Aorta (tissue), 5 donors: ENCODE data around the gene ZNF117. TPM values are rescaled to one million over a fixed set of nuclear protein-coding genes. Genes with fewer than 3 reads are reported as not detected.
A peak's percentile ranks its signal among the peaks of the same experiment; 100 is the strongest.
"Not testable (repeated sequence)": the region's sequence is repeated elsewhere in the genome, so short reads cannot be mapped to it uniquely, and the experiment has no call there.

Experiments used
- ATAC-seq: fragments of 200-7000 bp; cut with Tn5 transposase; one replicate; pipeline ENCODE4 v1.9.1; 2022; ENCODE audit warnings: moderate library complexity; ENCODE audit not compliant: low FRiP score
- DNase-seq, 2 donors: peaks; one replicate each; pipeline ENCODE4 v3.0.0-alpha.2; 2020
- H3K27ac ChIP-seq, 2 donors: one replicate each; pipeline ENCODE4 v1.5.1; 2013; ENCODE audit warnings: low read length in 2 of 2, mild to moderate bottlenecking in 2 of 2, moderate library complexity in 2 of 2, control low read depth in 1 of 2, inconsistent platforms in 1 of 2, low read depth in 1 of 2
- H3K27me3 ChIP-seq, 2 donors: one replicate each; pipeline ENCODE4 v1.6.1; 2013; ENCODE audit warnings: control low read depth in 1 of 2, low read length in 1 of 2, mild to moderate bottlenecking in 1 of 2, moderate library complexity in 1 of 2; ENCODE audit not compliant: insufficient read depth in 2 of 2, control insufficient read depth in 1 of 2
- H3K36me3 ChIP-seq, 2 donors: one replicate each; pipeline ENCODE4 v1.6.1; 2013; ENCODE audit warnings: control low read depth in 1 of 2, low read length in 1 of 2, mild to moderate bottlenecking in 1 of 2; ENCODE audit not compliant: insufficient read depth in 2 of 2, control insufficient read depth in 1 of 2
- H3K4me1 ChIP-seq, 2 donors: one replicate each; pipeline ENCODE4 v1.6.1; 2013; ENCODE audit warnings: low read length in 2 of 2, control low read depth in 1 of 2, mild to moderate bottlenecking in 1 of 2, moderate library complexity in 1 of 2; ENCODE audit not compliant: insufficient read depth in 2 of 2, control insufficient read depth in 1 of 2
- H3K4me3 ChIP-seq, 2 donors: one replicate each; pipeline ENCODE4 v1.5.1; 2013; ENCODE audit warnings: low read length in 2 of 2, control low read depth in 1 of 2, mild to moderate bottlenecking in 1 of 2
- H3K9me3 ChIP-seq: one replicate; pipeline ENCODE4 v1.6.1; 2013; ENCODE audit warnings: mild to moderate bottlenecking, low read length; ENCODE audit not compliant: control insufficient read depth
- WGBS, 2 donors: extraction: QIAGEN DNeasy Blood & Tissue Kit; methylation state at CpG; one replicate each; pipeline ENCODE4 v1.1.7; 2013; 5-methylcytosine and 5-hydroxymethylcytosine counted together
- intact Hi-C, 2 donors: fragments of 100-400 bp; cut with DNase I; formaldehyde crosslinking; loops; one replicate each; pipeline versions ENCODE4 v1.14.2 to v1.15.0; 2022
- polyA plus RNA-seq, 2 donors: library from polyadenylated mRNA; stranded (reverse); fragments of 200-250 nt; gene quantifications; one replicate each; pipeline ENCODE4 v1.2.3, GENCODE V29; 2013
- total RNA-seq, 2 donors: library from RNA; stranded (reverse); fragmentation: NEBNext Ultra II Directional; extraction: Animal tissue kit (Norgen Biotek cat#: 25700); gene quantifications; one replicate each; pipeline ENCODE4 v1.2.1, GENCODE V29; 2021
- donor health status: healthy with polysubstance abuse.
- donor health status: Bipolar disorder and iron deficiency.
- donor health status: DM: no; HTN: no; CAD: no.
- donor health status: DM: no; HTN: no; CAD: no.
- donor health status: DM: yes; HTN: yes; CAD: no.

ZNF117 gene
- total and polyA plus RNA-seq, 4 donors: 0.50 to 28.0 (median 10.7) TPM

DNA sequence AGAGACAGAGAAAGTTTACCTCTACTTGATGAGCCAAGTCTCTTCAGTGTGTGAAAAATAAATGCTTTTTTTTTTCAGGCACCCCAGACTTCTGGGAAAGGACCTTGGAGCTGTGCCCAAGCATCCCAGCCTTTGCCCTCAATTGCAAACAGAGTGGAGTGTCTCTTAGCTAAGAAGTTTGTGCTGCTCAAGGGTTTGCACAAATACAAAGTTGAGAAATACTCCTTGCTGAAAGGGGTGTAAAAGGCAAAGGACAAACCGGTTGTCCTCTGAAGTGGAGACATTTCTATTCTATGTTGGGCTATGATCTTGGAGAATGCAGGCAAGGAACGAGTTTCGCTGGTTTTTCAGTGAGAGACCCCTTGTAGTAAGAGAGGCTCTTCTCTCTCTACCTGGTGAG, 30.1 kb upstream of the ZNF117 start:
- 87 to 88% methylated on average over 2 of the region's 3 CpGs for WGBS, 2 donors

DNA sequence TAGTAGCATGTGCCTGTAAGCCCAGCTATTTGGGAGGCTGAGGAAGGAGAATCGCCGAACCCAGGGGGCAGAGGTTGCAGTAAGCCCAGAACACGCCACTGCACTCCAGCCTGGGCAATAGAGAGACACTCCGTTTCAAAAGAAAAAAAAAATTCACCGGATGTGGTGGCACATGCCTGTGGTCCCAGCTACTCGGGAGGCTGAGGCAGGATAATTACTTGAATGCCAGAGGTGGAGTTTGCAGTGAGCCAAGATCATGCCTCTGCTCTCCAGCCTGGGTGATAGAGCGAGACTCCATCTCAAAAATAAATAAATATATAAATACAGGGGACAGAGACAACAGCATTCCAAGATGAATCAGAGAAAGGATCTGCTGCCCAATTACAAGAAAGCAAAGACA, 19.0 kb upstream of the ZNF117 start:
- H3K4me1 ChIP-seq, H3K9me3 ChIP-seq, H3K4me3 ChIP-seq, H3K36me3 ChIP-seq, H3K27me3 ChIP-seq, DNase-seq, H3K27ac ChIP-seq, ATAC-seq: not testable (repeated sequence)
- intact Hi-C loops: loop anchor here in 1 of 2 donors (10.0 kb wide), 1 partner anchor 365 kb away; the partner anchor contains the start of gene ZNF92
- 86 to 90% methylated on average over 7 of the region's 7 CpGs for WGBS, 2 donors

More for the DNA sequence above, 30.1 kb upstream of the ZNF117 start:
- H3K36me3 ChIP-seq, H3K27me3 ChIP-seq, DNase-seq, H3K4me1 ChIP-seq, H3K4me3 ChIP-seq, ATAC-seq, H3K9me3 ChIP-seq, H3K27ac ChIP-seq, intact Hi-C loops: not testable (repeated sequence)

DNA sequence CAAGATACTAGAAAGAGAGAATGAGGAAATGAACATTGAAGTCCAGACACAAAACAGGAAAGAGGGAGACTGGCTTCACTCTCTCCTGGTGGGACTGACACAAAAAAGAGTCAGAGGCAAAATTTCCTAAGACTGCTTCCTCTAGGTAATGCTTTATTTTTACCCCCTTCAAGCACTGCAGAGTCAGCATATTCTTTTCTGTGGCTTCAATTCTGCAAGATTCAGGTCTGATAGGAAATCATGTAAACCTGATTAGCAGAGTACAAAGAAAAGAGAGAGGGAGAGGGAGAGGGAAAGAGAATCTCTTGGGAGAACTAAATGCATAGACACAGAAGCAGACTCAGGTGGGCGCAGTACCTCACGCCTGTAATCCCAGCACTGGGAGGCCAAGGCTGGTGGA, 18.6 kb upstream of the ZNF117 start:
- not testable (repeated sequence) for H3K4me1 ChIP-seq, ATAC-seq, H3K27me3 ChIP-seq, DNase-seq, H3K36me3 ChIP-seq, H3K4me3 ChIP-seq, H3K9me3 ChIP-seq, H3K27ac ChIP-seq
- intact Hi-C loops: loop anchor here in 1 of 2 donors (10.0 kb wide), 1 partner anchor 365 kb away; the partner anchor contains the start of gene ZNF92
- WGBS, 2 donors: 86 to 90% methylated on average over 2 of the region's 2 CpGs

GRCh38 chr7:65007036-65007435, 16.2 kb upstream of the ZNF117 start:
- not testable (repeated sequence) for H3K36me3 ChIP-seq, H3K27me3 ChIP-seq, DNase-seq, H3K27ac ChIP-seq, H3K4me3 ChIP-seq, H3K4me1 ChIP-seq, H3K9me3 ChIP-seq
- WGBS, 2 donors: 73 to 84% methylated on average over 3 to 4 of the region's 4 CpGs
- ATAC-seq: peak; percentile 27
- intact Hi-C loops: loop anchor here (2.0 to 10.0 kb wide), 2 partner anchors 32 to 368 kb away; partner anchors contain the start of gene ZNF92 (in 1 of the 2)

GRCh38 chr7:65006094-65006992, 15.5 kb upstream of the ZNF117 start, which contains the start of gene ERV3-1:
Gene ERV3-1, minus strand, starts transcription at chr7:65006687. Its CDS starts 13,661 bp downstream, at chr7:64993026.
- Histone ChIP-seq H3K4me3 (peak within 1 kb of the TSS; percentile 7 to 90), H3K27ac (peak within 1 kb of the TSS in 1 of 2 donors; percentile 73), H3K4me1 (peaks cover 0 to 1% of the 10 kb centered on the region in 2 donors), H3K36me3 (no peaks in the 10 kb centered on the region), H3K27me3 (no peaks in the 10 kb centered on the region), H3K9me3 (no peaks in the 10 kb centered on the region)
- ATAC-seq (peak; percentile 99), DNase-seq (peak; percentile 97)
- intact Hi-C loops: loop anchor here (2.0 to 10.0 kb wide), 2 partner anchors 32 to 368 kb away; partner anchors contain the start of gene ZNF92 (in 1 of the 2)
- WGBS, 2 donors: 0 to 1% methylated on average over 31 to 33 of the region's 33 CpGs

DNA sequence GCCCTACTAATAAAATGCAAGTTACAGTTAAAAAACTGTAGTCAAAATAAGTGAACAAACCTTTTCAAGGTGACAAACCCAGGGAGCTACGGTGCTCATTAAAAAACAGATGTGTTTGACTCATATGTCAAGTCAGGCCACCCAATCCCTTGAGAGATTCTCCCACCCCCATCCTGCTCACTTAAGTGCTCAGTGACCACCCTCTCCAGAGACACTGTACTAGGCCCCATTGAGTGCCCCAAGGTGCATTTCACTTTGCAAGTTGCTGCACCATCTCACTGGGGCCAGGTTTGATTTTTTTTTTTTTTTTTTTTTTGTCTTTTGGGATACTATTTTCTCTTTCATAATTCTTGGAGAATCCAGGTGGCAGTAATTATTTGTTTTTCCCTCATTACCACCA, 13.7 kb upstream of the ZNF117 start:
- intact Hi-C loops: loop anchor here in 1 of 2 donors (10.0 kb wide), 1 partner anchor 370 kb away; the partner anchor contains the start of gene ZNF92
- H3K9me3 ChIP-seq: no peaks in the 10 kb centered on the region
- no peaks in the 10 kb centered on the region for H3K27me3 ChIP-seq
- WGBS, 2 donors: 54 to 70% methylated on average over 1 of the region's 1 CpG
- DNase-seq (no peak), ATAC-seq (no peak)
- H3K4me1 ChIP-seq: peaks cover 0 to 1% of the 10 kb centered on the region in 2 donors
- no peaks in the 10 kb centered on the region for H3K36me3 ChIP-seq
- no peak overlapping the region for H3K27ac ChIP-seq
- no peak overlapping the region for H3K4me3 ChIP-seq

DNA sequence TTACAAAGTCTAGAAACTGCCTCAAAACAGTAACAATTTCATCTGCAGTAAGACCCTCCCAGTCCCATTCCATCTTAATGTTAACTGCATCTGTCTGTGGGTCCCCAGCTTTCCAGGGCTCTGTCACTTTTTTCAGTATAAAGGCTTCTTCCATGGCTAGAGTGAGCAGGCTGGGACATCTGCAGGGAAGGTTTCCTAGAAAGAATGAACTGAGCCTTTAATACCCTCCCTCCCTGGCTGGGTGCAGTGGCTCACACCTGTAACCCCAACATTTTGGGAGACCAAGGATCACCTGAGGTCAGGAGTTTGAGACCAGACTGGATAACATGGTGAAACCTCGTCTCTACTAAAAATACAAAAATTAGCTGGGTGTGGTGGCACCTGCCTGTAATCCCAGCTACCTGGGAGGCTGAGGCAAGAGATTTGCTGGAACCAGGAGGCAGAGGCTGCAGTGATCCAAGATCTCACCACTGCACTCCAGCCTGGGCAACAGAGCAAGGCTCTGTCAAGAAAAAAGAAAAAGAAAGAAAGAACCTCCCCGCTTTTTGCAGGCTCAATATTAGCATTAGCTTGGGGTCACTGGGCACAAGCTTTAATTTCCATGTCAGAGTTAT, 12.2 kb upstream of the ZNF117 start:
- DNase-seq (no peak), ATAC-seq (no peak)
- intact Hi-C loops: loop anchor here in 1 of 2 donors (10.0 kb wide), 1 partner anchor 372 kb away; the partner anchor contains the start of gene ZNF92
- H3K9me3 ChIP-seq: peaks cover 2% of the 10 kb centered on the region
- H3K27ac ChIP-seq: no peak overlapping the region
- peaks cover 0 to 1% of the 10 kb centered on the region in 2 donors for H3K4me1 ChIP-seq
- H3K36me3 ChIP-seq: no peaks in the 10 kb centered on the region
- H3K4me3 ChIP-seq: no peak overlapping the region
- 96 to 97% methylated on average over 2 of the region's 2 CpGs for WGBS, 2 donors
- no peaks in the 10 kb centered on the region for H3K27me3 ChIP-seq

GRCh38 chr7:65001291-65001814, 10.5 kb upstream of the ZNF117 start:
- intact Hi-C loops: loop anchor here in 1 of 2 donors (10.0 kb wide), 1 partner anchor 373 kb away; the partner anchor contains the start of gene ZNF92
- Histone ChIP-seq H3K27me3 (no peaks in the 10 kb centered on the region), H3K4me1 (peaks cover 0 to 1% of the 10 kb centered on the region in 2 donors), H3K36me3 (no peaks in the 10 kb centered on the region), H3K9me3 (peaks cover 2% of the 10 kb centered on the region), H3K27ac (peak overlapping the region in 1 of 2 donors; percentile 9), H3K4me3 (no peak overlapping the region)
- ATAC-seq (no peak), DNase-seq (no peak)
- WGBS, 2 donors: 0% methylated on average over 1 of the region's 1 CpG
